HCT116 (cell line): Measurements from ENCODE around the gene KRT83. TPM values are rescaled to one million over a fixed set of nuclear protein-coding genes. Genes with fewer than 3 reads are reported as not detected.
"Not testable (repeated sequence)": the region's sequence is repeated elsewhere in the genome, so short reads cannot be mapped to it uniquely, and the experiment has no call there.

Experiments used
- ATAC-seq: fragments of 200-7000 bp; cut with Tn5 transposase; 2 replicates; pipeline ENCODE4 v1.9.1; 2020; ENCODE audit warnings: mild to moderate bottlenecking, moderate library complexity
- BruUV-seq: library from RNA; stranded (reverse); fragments of 400-500 nt; replicated peaks from 2 replicates; lab custom pipeline; 2021; lab: Mats Ljungman, UMichigan
- CTCF ChIA-PET: fragments of 300-600 bp; sonication (Branson Sonifier 250); formaldehyde crosslinking; loops from one replicate; lab custom pipeline; 2021; ENCODE audit warnings: antibody characterized with exemption; lab: Charles Lee
- POLR2A ChIA-PET: fragments of 300-600, 350-600 bp; sonication (Branson Sonifier 250); formaldehyde crosslinking; loops from one replicate; lab custom pipeline; 2021; ENCODE audit warnings: antibody characterized with exemption; lab: Charles Lee
- RAD21 ChIA-PET, 2 experiments: fragments of 300-600 bp; sonication (Branson Sonifier 250); formaldehyde crosslinking; loops; one replicate each; lab custom pipeline; 2023; ENCODE audit warnings: low total read pairs in 2 of 2; ENCODE audit not compliant: uncharacterized antibody in 2 of 2, unreplicated experiment in 2 of 2, low non-redundant PET in 1 of 2; lab: Charles Lee
- DNase-seq: peaks from one replicate; pipeline ENCODE4 v3.0.0-alpha.2; 2010; ENCODE audit warnings: low read depth, low spot score
- H2AFZ ChIP-seq: fragments of 200-600 bp; shearing (Covaris generic), sonication (generic); 2 replicates; pipeline ENCODE4 v1.6.1; 2017; ENCODE audit warnings: low read depth, mixed run types, mixed read lengths, antibody characterized with exemption, low read length; ENCODE audit not compliant: poor library complexity, severe bottlenecking
- H3K27ac ChIP-seq: 2 replicates; pipeline ENCODE4 v1.5.1; 2012; ENCODE audit warnings: low read depth, low read length
- H3K27me3 ChIP-seq: fragments of 200-600 bp; sonication (generic); 2 replicates; pipeline ENCODE4 v1.6.1; 2016; ENCODE audit warnings: mixed run types, low read length, mixed read lengths; ENCODE audit not compliant: insufficient read depth
- H3K36me3 ChIP-seq, 2 experiments: fragments of 200-500 bp in 1 of 2; fragments of 200-600 bp in 1 of 2; sonication (Bioruptor generic) in 1 of 2; sonication (generic) in 1 of 2; 2 replicates each; pipeline versions ENCODE4 v1.5.1 to v1.6.1; 2014 to 2016; ENCODE audit warnings: low read length in 2 of 2, inconsistent platforms in 1 of 2, mixed read lengths in 1 of 2, mixed run types in 1 of 2; ENCODE audit not compliant: insufficient read depth in 2 of 2, control insufficient read depth in 1 of 2
- H3K4me1 ChIP-seq, 2 experiments: fragments of 200-600 bp in 1 of 2; sonication (generic) in 1 of 2; 2 replicates each; pipeline versions ENCODE4 v1.5.1 to v1.6.1; 2012 to 2017; ENCODE audit warnings: low read length in 2 of 2, inconsistent platforms in 1 of 2, mild to moderate bottlenecking in 1 of 2, mixed read lengths in 1 of 2, mixed run types in 1 of 2, moderate library complexity in 1 of 2; ENCODE audit not compliant: insufficient read depth in 2 of 2, control insufficient read depth in 1 of 2
- H3K4me2 ChIP-seq: fragments of 200-600 bp; sonication (generic); 2 replicates; pipeline ENCODE4 v1.6.1; 2017; ENCODE audit warnings: mixed run types, low read length, mixed read lengths
- H3K4me3 ChIP-seq, 2 experiments: fragments of 200-600 bp in 1 of 2; sonication (generic) in 1 of 2; replicated peaks in 1 of 2; 2 replicates each; pipeline ENCODE4 v1.5.1; 2011 to 2016; ENCODE audit warnings: low read length in 2 of 2, control low read depth in 1 of 2, low read depth in 1 of 2, mild to moderate bottlenecking in 1 of 2, mixed read lengths in 1 of 2, mixed run types in 1 of 2
- H3K79me2 ChIP-seq: fragments of 200-600 bp; sonication (generic); 2 replicates; pipeline ENCODE4 v1.6.1; 2017; ENCODE audit warnings: mild to moderate bottlenecking, mixed run types, low read length, moderate library complexity, mixed read lengths; ENCODE audit not compliant: insufficient read depth
- H3K9ac ChIP-seq: fragments of 200-600 bp; sonication (generic); 2 replicates; pipeline ENCODE4 v1.6.1; 2016; ENCODE audit warnings: low read length, mixed read lengths
- H3K9me2 ChIP-seq: fragments of 200-600 bp; sonication (generic), shearing (Covaris generic); 2 replicates; pipeline ENCODE4 v1.6.1; 2017; ENCODE audit warnings: mixed run types, mild to moderate bottlenecking, moderate library complexity; ENCODE audit not compliant: insufficient read depth
- H3K9me3 ChIP-seq, 2 experiments: fragments of 200-500 bp in 1 of 2; fragments of 200-600 bp in 1 of 2; sonication (Bioruptor generic) in 1 of 2; sonication (generic) in 1 of 2; 2 replicates each; pipeline ENCODE4 v1.6.1; 2014 to 2017; ENCODE audit warnings: low read length in 2 of 2, mixed read lengths in 2 of 2, inconsistent platforms in 1 of 2, low read depth in 1 of 2, mild to moderate bottlenecking in 1 of 2, mixed run types in 1 of 2, moderate library complexity in 1 of 2; ENCODE audit not compliant: control insufficient read depth in 1 of 2, insufficient read depth in 1 of 2
- H4K20me1 ChIP-seq: fragments of 200-600 bp; sonication (generic), shearing (Covaris generic); 2 replicates; pipeline ENCODE4 v1.6.1; 2017; ENCODE audit warnings: mixed run types, mild to moderate bottlenecking, moderate library complexity; ENCODE audit not compliant: insufficient read depth
- CTCF ChIP-seq, 3 experiments: fragments of 200-600 bp in 1 of 3; sonication (generic) in 1 of 3; IDR thresholded peaks in 2 of 3; conservative IDR thresholded peaks in 1 of 3; 2 replicates each; pipeline ENCODE4 v1.5.1; 2012 to 2017; ENCODE audit warnings: low read depth in 2 of 3, low read length in 2 of 3, antibody characterized with exemption in 1 of 3, borderline replicate concordance in 1 of 3, control low read depth in 1 of 3, mild to moderate bottlenecking in 1 of 3, mixed read lengths in 1 of 3, mixed run types in 1 of 3, moderate library complexity in 1 of 3; ENCODE audit not compliant: insufficient read depth in 1 of 3
- YY1 ChIP-seq: IDR thresholded peaks from 2 replicates; pipeline ENCODE4 v1.6.1; 2011; ENCODE audit warnings: low read length, low read depth, moderate library complexity, mild to moderate bottlenecking; ENCODE audit not compliant: insufficient replicate concordance; ENCODE audit errors: extremely low read depth
- intact Hi-C: fragments of 100-400 bp; cut with micrococcal nuclease; formaldehyde crosslinking; loops from 2 replicates; pipeline ENCODE4 v1.10.0; 2022
- total RNA-seq: library from RNA; stranded (reverse); gene quantifications from one replicate; pipeline ENCODE4 v1.2.1, GENCODE V29; 2021; ENCODE audit not compliant: unreplicated experiment

KRT83 gene
- total RNA-seq, 1 experiment from 2014 or later = not detected

DNA sequence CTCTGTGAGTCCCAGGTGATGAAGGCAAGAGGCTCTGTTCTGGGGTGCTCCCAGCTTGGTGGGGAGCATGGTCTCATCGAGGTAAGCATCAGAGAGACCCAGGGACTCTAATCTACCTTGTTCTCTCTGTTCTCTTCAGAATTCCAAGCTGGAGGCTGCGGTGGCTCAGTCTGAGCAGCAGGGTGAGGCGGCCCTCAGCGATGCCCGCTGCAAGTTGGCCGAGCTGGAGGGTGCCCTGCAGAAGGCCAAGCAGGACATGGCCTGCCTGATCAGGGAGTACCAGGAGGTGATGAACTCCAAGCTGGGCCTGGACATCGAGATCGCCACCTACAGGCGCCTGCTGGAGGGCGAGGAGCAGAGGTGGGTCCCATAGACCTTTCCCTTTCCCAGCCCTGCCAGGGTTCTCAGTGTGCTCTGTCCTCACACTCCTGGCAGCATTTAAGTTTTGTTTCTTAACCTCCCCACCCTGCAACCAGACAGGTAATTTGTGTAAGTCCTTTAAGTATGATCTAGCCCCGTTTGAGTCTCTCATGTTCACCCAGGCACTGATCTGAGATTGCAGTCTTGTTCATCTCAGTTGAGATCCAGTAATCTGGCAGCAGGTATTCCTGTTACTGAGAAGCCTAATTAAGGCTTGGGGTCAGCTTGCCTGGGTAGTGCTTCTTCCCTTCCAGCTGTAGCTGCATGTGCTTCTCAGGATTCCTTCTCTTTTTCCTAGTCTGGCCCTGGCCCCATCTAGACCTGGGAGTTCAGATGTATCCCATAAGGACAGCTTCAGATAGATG lies 15.1 kb downstream of the KRT83 start:
- ATAC-seq = peak; percentile 52
- intact Hi-C loops = no loop called here
- no peak overlapping the region for H3K9ac ChIP-seq
- ChIA-PET RAD21 (interaction anchor here (1.2 to 2.4 kb wide), 2 partner anchors 158 to 163 kb away, joined by 3 to 5 read pairs; no protein-coding TSS in a partner anchor), POLR2A (interaction anchor here (0.7 to 2.4 kb wide), 3 partner anchors 19 to 645 kb away, joined by 3 to 16 read pairs (median 3); no protein-coding TSS in a partner anchor), CTCF (interaction anchor here (1.0 to 2.3 kb wide), 12 partner anchors 13 to 230 kb away, joined by 3 to 16 read pairs (median 6); no protein-coding TSS in a partner anchor)
- H4K20me1 ChIP-seq = no peaks in the 10 kb centered on the region
- no peak overlapping the region for H2AFZ ChIP-seq
- no peaks in the 10 kb centered on the region for H3K9me2 ChIP-seq
- no peak overlapping the region for H3K4me3 ChIP-seq
- peaks cover 10 to 36% of the 10 kb centered on the region in 2 experiments for H3K4me1 ChIP-seq
- TF ChIP-seq YY1 = no peak
- peak in 2 of 3 experiments; percentile 53 to 55; a peak in 4 of 6 replicates for TF ChIP-seq CTCF (IDR thresholded peaks at IDR 0.05 in 2 of 3, conservative IDR thresholded peaks at IDR 0.05 in 1 of 3; ENCODE audit: borderline replicate concordance in 1 of 3, insufficient read depth in 1 of 3, low read depth in 2 of 3, low read length in 2 of 3)
- no peaks in the 10 kb centered on the region for H3K9me3 ChIP-seq
- no TSS peak for BruUV-seq
- H3K79me2 ChIP-seq = no peaks in the 10 kb centered on the region
- no peak overlapping the region for H3K27ac ChIP-seq
- H3K4me2 ChIP-seq = no peak overlapping the region
- H3K27me3 ChIP-seq = no peaks in the 10 kb centered on the region
- no peak for DNase-seq
- H3K36me3 ChIP-seq = no peaks in the 10 kb centered on the region

GRCh38 chr12:52304941-52305411 lies 16.2 kb downstream of the KRT83 start:
- H3K4me2 ChIP-seq, H3K9me3 ChIP-seq, H3K36me3 ChIP-seq, H2AFZ ChIP-seq, H4K20me1 ChIP-seq, H3K27me3 ChIP-seq, CTCF ChIA-PET, ATAC-seq, DNase-seq, H3K4me3 ChIP-seq, POLR2A ChIA-PET, H3K9me2 ChIP-seq, H3K27ac ChIP-seq, H3K79me2 ChIP-seq, H3K9ac ChIP-seq, intact Hi-C loops, BruUV-seq: not testable (repeated sequence)
- RAD21 ChIA-PET = interaction anchor here in 1 of 2 experiments (0.6 kb wide), 1 partner anchor 60 kb away, joined by 4 read pairs; no protein-coding TSS in a partner anchor
- H3K4me1 ChIP-seq = peaks cover 10 to 36% of the 10 kb centered on the region in 2 experiments

DNA sequence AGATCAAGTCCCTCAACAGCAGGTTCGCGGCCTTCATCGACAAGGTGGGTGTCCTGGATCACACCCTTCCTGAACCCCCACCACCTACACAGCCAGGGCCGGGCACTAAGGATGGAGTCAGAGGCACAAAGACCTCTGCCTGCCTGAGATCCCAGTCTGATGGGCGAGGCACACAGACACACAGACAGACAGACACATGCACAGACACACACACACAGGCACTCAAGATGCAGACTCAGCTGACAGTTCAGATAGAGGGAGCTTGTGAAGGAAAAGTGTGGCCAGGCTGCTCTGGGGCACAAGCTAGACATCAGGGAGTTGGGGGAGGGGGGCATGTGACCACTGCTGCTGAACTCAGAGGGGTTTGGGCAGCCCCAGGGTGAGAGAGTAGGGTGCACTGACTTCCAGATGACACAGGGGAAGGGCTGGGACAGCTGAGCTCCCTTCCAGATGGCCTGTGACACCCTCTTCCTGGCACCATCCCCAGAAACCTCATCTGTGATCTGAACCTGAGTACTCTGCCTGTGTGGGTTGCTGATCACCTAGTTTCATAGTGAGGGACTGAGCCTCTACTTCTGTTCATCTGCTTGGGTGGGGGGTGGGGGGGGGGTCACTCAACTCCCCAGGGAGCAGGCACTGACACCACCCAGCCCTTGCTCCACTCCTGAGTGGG lies 18.8 kb downstream of the KRT83 start:
- H3K9me3 ChIP-seq, H3K27me3 ChIP-seq, H3K4me2 ChIP-seq, intact Hi-C loops, H3K27ac ChIP-seq, DNase-seq, H3K9ac ChIP-seq, CTCF ChIA-PET, H3K79me2 ChIP-seq, H2AFZ ChIP-seq, H3K4me3 ChIP-seq, ATAC-seq, H3K36me3 ChIP-seq, POLR2A ChIA-PET, RAD21 ChIA-PET, H4K20me1 ChIP-seq, H3K9me2 ChIP-seq, BruUV-seq: not testable (repeated sequence)
- H3K4me1 ChIP-seq = peaks cover 0 to 14% of the 10 kb centered on the region in 2 experiments; a peak in 2 of 4 replicates
